HUES6 (cell line): ENCODE results near the gene SSTR5.

Source experiments
- H3K27ac ChIP-seq: 2 replicates; pipeline ENCODE4 v1.7.0; 2013; ENCODE audit warnings: low read depth, mild to moderate bottlenecking, low read length, inconsistent platforms
- H3K27me3 ChIP-seq: 2 replicates; pipeline ENCODE4 v1.6.1; 2013; ENCODE audit warnings: low read length; ENCODE audit not compliant: control insufficient read depth, insufficient read depth
- H3K36me3 ChIP-seq: 2 replicates; pipeline ENCODE4 v1.6.1; 2013; ENCODE audit warnings: low read length; ENCODE audit not compliant: control insufficient read depth, insufficient read depth
- H3K4me1 ChIP-seq: 2 replicates; pipeline ENCODE4 v1.6.1; 2013; ENCODE audit warnings: low read length; ENCODE audit not compliant: control insufficient read depth, insufficient read depth
- H3K4me3 ChIP-seq: 2 replicates; pipeline ENCODE4 v1.5.1; 2013; ENCODE audit warnings: low read depth, low read length
- H3K9ac ChIP-seq: one replicate; pipeline ENCODE4 v1.6.1; 2013; ENCODE audit warnings: mild to moderate bottlenecking, low read length
- H3K9me3 ChIP-seq: 2 replicates; pipeline ENCODE4 v1.6.1; 2013; ENCODE audit warnings: low read depth, low read length; ENCODE audit not compliant: control insufficient read depth, insufficient read depth

SSTR5 gene

DNA sequence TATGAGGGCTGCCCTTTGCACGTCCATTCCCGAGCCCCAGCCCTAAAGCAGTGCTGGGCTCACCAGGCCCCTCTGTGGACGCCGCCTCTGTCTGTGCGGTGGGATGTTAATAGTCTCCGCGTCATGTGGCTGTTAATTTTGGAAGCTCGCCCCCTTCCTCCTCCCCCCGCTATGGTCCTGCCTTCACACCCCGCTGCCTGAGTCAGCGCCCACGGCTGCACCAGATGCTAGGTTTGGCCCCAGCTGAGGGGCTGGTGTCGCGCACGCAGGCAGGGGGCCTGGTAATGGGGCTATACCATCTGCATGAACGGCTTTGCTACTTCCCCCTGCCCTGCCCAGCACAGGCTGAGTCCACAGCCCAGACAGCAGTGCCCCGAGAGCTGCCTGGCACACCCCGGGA, 4.1 kb upstream of the SSTR5 start:
- Histone ChIP-seq H3K4me3 (no peak overlapping the region), H3K9me3 (no peaks in the 10 kb centered on the region), H3K36me3 (no peaks in the 10 kb centered on the region), H3K27ac (no peak overlapping the region), H3K27me3 (peaks cover 40% of the 10 kb centered on the region), H3K9ac (no peak overlapping the region), H3K4me1 (peaks cover 26% of the 10 kb centered on the region; the same call in 1 of the 2 replicates)

DNA sequence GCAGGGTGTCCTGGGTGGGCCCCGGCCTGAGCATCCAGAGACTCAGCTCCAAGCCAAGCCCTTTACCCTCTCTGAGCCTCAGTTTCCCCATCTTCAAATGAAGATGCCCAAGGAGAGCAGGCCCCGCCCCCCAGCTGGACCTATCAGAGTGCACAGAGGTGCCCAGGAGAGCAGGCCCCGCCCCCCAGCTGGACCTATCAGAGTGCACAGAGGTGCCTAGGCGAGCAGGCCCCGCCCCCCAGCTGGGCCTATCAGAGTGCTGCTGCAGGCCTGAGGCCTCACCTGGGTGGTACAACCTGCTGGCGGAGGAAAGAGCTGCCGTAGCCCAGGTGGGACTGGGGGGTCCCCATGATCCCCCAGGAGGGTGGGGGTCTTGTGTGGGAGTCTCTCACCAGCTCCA, 3.4 kb upstream of the SSTR5 start:
- Histone ChIP-seq H3K36me3 (no peaks in the 10 kb centered on the region), H3K9ac (no peak overlapping the region), H3K27me3 (peaks cover 47% of the 10 kb centered on the region), H3K4me3 (no peak overlapping the region), H3K27ac (no peak overlapping the region), H3K4me1 (peaks cover 26% of the 10 kb centered on the region; the same call in 1 of the 2 replicates), H3K9me3 (no peaks in the 10 kb centered on the region)

DNA sequence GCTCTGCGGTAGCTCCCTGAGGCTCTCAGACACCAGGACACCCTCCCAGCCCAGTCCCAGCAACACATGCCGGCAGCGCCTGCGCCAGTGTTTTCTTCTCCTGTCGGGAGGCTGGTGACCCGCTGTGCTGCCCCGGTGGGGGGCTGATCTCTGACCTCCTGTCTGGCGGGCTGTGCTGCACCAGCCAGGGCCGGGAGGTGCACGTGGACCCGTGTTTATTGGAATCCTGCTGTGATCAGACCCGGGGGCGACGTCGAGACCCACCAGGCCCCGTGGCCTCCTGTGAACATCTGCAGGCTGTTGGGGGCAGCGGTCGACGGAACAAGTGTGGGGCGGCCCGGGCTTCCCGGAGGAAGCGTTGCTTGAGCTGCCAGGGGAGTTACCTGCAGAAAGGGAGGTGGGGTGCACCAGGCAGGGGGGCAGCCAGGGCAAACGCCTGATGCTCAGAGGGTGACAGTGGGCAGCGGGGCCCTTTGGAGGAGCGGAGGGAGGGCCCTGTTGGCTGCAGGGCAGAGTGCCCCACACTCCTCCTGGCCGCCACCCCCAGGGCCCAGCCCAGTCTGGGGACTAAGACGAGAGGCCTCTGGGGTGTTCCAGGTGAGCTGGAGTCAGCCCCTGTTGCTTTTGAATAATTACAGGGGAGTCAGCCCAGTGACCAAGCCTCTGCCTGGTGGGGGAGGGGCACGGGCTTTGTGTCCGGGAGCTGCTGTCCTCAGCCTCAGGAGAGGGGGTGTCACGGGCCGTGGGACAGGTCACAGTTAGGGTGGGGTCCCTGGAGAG, 2.3 kb upstream of the SSTR5 start:
- H3K27ac ChIP-seq: no peak overlapping the region
- no peak overlapping the region for H3K9ac ChIP-seq
- H3K9me3 ChIP-seq: no peaks in the 10 kb centered on the region
- H3K4me1 ChIP-seq: peaks cover 26% of the 10 kb centered on the region; the same call in 1 of the 2 replicates
- no peaks in the 10 kb centered on the region for H3K36me3 ChIP-seq
- no peak overlapping the region for H3K4me3 ChIP-seq
- H3K27me3 ChIP-seq: peaks cover 58% of the 10 kb centered on the region

DNA sequence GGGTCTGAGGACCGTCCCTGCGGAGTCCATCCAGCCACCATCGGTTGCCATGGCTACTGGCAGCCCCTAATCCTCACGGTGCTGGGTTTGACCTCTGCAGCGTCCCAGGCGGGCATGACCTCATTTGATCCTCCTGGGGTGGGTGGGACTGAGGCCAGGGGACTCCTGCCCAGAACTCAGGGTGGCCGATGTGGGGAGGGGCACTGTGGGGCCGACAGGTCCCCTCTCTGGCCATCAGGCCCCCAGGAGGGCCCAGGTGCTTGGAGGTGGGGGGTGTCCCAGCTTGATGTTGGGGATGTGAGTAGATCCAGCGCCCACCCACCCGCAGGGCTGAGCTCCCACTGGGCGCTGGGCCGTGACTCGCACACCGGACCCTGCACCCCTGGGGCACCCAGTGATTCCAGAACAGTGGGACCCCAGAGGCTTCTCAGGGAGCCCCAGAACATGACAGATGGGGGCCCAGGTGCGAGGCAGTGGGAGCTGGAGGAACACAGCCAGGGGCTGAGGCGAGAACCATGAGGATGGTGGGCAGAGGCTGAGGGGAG, 1.6 kb upstream of the SSTR5 start:
- no peaks in the 10 kb centered on the region for H3K36me3 ChIP-seq
- H3K9ac ChIP-seq: no peak overlapping the region
- peaks cover 26% of the 10 kb centered on the region; the same call in 1 of the 2 replicates for H3K4me1 ChIP-seq
- peaks cover 61% of the 10 kb centered on the region for H3K27me3 ChIP-seq
- no peak overlapping the region for H3K27ac ChIP-seq
- no peak overlapping the region for H3K4me3 ChIP-seq
- no peaks in the 10 kb centered on the region for H3K9me3 ChIP-seq

DNA sequence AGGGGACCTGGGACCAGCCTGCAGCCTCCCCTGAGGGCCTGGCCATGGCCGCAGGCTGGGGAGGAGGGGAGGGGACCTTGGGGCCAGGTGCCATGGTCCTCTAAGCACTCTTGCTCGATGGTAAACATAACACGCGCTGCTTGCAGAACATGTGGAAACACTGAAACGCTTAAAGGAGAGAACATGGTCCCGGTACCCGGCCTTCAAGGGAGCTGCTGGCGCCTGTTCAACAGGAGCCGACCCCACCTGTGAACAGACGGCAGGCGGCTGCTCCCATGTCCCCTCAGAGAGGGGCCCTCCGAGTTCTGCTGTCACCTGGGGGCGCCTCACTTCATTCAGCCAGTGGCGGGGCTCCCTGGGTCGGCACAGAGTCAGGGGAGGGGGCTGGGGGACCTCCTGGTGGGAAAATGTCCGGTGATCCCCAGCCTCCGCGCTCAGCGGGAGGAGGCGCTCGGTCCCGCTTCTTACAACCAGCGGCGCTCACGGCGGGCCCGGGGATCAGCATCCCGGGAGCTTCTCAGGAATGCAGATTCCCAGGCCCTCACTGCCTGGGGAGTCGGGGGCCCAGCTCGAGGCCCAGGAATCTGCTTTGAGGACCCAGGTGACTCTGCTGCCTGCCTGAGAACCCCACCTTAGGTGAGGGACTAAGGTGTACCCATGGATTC, 854 bp upstream of the SSTR5 start:
- H3K4me3 ChIP-seq: peak overlapping the region; percentile 52
- H3K9me3 ChIP-seq: no peaks in the 10 kb centered on the region
- no peak overlapping the region for H3K27ac ChIP-seq
- H3K4me1 ChIP-seq: peaks cover 26% of the 10 kb centered on the region; the same call in 1 of the 2 replicates
- H3K9ac ChIP-seq: no peak overlapping the region
- H3K27me3 ChIP-seq: peaks cover 58% of the 10 kb centered on the region
- H3K36me3 ChIP-seq: no peaks in the 10 kb centered on the region

DNA sequence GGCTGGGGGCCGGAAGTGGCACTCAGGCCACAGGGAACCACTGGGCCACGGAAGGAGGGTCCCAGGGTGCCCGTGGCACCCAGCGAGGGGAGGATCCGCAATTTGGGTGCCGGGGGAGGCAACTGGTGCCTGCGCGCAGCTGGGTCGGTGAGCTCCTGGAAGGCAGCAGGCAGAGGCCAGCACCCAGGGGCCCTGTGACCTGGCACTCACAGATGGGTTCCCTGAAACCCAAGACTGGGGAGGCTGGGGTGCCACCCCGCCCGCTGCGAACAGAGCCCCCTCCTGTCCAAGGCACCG, 663 bp downstream of the SSTR5 start:
- Histone ChIP-seq H3K4me1 (peaks cover 30% of the 10 kb centered on the region; the same call in 1 of the 2 replicates), H3K27me3 (peaks cover 55% of the 10 kb centered on the region), H3K9me3 (no peaks in the 10 kb centered on the region), H3K36me3 (no peaks in the 10 kb centered on the region), H3K9ac (no peak overlapping the region), H3K4me3 (no peak overlapping the region), H3K27ac (no peak overlapping the region)

DNA sequence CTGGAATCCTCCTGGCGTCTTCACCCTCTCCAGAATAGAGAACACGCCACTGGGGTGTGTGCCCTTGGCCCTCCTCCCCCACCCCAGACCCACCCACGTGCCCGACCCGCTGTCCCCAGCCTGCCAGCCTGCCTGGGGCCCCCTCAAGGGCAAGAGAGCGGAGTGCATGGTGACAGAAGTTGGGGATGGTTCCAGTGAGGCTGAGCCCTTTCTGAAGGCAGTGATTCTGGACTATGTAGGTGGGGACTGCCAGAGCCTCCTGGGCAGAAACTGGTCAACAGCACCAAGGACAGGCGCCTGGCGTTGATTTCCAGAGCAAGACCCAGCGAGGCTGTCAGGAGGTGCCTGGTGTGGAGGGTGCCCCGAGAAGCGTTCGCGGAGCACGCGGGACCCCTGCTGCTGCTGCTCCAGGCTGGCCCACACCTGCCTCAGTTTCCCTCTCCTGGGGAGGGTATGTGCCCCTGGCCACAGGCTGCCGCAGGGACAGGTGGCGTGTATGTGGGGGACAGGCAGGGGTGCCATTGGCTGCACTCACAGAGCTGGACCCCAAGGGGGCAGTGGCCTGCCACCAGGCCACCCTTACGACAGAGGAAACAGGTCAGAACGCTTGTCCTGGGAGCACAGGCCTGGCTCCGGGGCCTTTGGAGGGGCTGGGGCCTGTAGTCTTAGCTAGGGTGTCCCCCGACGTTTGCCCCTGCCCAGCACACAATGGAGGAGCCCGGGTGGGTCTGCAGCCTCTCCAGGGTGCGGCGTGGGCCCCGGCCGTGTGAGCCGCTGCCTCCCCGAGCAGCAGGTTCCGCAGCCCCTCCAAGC, 1.2 kb downstream of the SSTR5 start:
- H3K4me1 ChIP-seq: peaks cover 30% of the 10 kb centered on the region; the same call in 1 of the 2 replicates
- no peaks in the 10 kb centered on the region for H3K36me3 ChIP-seq
- H3K9me3 ChIP-seq: no peaks in the 10 kb centered on the region
- no peak overlapping the region for H3K4me3 ChIP-seq
- peaks cover 54% of the 10 kb centered on the region for H3K27me3 ChIP-seq
- no peak overlapping the region for H3K27ac ChIP-seq
- no peak overlapping the region for H3K9ac ChIP-seq

DNA sequence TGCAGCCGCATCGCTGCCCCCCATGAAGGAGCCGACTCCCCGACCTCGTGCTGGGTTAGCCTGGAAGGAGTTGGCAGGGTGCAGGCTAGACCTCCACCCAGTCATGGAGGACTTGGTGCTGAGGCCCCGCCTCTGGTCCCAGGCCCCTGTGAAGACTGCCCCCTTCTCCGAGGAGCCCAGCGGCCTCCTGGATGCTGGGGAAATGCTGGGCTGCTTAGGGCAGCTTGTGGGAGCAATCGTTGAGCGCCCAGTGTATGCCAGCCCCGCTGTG, 1.8 kb downstream of the SSTR5 start:
- Histone ChIP-seq H3K9me3 (no peaks in the 10 kb centered on the region), H3K4me1 (peaks cover 29% of the 10 kb centered on the region; the same call in 1 of the 2 replicates), H3K9ac (no peak overlapping the region), H3K27me3 (peaks cover 54% of the 10 kb centered on the region), H3K36me3 (no peaks in the 10 kb centered on the region), H3K4me3 (no peak overlapping the region), H3K27ac (no peak overlapping the region)

DNA sequence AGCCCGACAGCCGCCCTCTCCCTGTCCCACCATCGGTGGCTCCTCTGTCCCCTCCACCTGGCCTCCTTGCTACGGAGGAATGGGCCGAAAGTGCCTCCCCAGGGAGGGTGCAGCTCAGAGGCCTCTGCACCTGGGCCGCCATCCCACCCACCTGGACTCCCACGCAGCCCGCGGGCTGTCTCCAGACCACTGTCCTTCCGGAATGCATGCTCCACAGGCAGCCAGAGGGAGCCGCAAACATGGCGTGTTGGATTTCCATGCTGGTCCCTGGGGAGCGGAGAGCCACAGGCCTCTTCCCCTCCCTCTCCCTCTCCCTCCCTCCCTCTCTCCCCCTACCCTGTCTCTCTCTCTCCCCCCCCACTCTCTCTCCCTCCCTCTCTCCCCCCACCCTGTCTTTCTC, 3.0 kb downstream of the SSTR5 start:
- peaks cover 20% of the 10 kb centered on the region; the same call in 1 of the 2 replicates for H3K4me1 ChIP-seq
- no peak overlapping the region for H3K9ac ChIP-seq
- H3K27me3 ChIP-seq: peaks cover 49% of the 10 kb centered on the region
- H3K4me3 ChIP-seq: no peak overlapping the region
- no peaks in the 10 kb centered on the region for H3K9me3 ChIP-seq
- no peak overlapping the region for H3K27ac ChIP-seq
- H3K36me3 ChIP-seq: no peaks in the 10 kb centered on the region

DNA sequence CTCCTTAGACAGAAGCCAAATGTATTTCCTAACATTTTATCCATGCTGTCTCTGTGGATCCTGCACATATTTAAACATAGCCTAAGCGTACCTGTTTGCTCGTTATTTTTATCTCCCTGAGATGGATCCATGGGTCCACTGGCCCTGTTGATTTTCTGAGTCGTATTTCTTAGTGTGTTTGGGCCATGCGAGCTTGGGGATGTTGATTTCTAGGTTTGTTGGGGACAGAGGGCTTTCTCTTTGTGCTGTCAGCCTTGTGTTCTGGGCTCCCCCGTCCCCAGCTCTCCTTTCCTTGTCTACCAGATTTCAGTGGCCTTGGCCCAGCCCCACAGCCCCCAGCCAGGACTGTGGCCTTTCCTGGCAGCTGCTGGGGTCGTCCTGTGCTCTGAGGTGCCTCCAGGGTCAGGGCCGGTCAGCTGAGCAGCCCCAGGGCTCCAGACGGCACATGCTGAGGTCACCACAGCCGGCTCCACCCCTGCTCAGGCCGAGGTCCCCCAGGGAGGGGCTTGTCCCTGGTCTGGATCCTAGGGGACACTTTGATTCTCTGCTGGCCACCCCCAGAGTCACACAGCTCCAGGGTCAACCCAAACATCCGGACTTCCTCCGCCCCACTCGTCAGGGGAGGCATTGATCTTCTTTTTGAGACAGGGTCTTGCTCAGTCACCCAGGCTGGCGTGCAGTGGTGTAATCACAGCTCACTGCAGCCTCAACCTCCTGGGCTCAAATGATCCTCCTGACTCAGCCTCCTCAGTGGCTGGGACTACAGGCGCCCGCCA, 4.4 kb downstream of the SSTR5 start:
- no peaks in the 10 kb centered on the region for H3K36me3 ChIP-seq
- H3K9me3 ChIP-seq: no peaks in the 10 kb centered on the region
- H3K27ac ChIP-seq: no peak overlapping the region
- H3K4me1 ChIP-seq: peaks cover 23% of the 10 kb centered on the region
- no peak overlapping the region for H3K9ac ChIP-seq
- no peak overlapping the region for H3K4me3 ChIP-seq
- peaks cover 41% of the 10 kb centered on the region for H3K27me3 ChIP-seq
